Uterus (tissue), 4 donors: ENCODE results near the gene TSC22D2. TPM values are rescaled to one million over a fixed set of nuclear protein-coding genes. Genes with fewer than 3 reads are reported as not detected.

Source experiments
- DNase-seq, 2 donors: peaks; one replicate each; pipeline ENCODE4 v3.0.0-alpha.2; 2019 to 2020
- H3K27ac ChIP-seq, 2 donors: fragments of 200-600 bp; sonication (generic); 1 replicate in 1 of 2; 2 replicates in 1 of 2; pipeline ENCODE4 v1.5.1; 2016 to 2018
- H3K27me3 ChIP-seq, 2 donors: fragments of 200-600 bp; sonication (generic); one replicate each; pipeline ENCODE4 v1.5.1; 2018 to 2019; ENCODE audit warnings: control low read depth in 1 of 2
- H3K36me3 ChIP-seq, 2 donors: fragments of 200-600 bp; sonication (generic); one replicate each; pipeline ENCODE4 v1.5.1; 2019; ENCODE audit warnings: control low read depth in 1 of 2
- H3K4me1 ChIP-seq, 2 donors: fragments of 200-600 bp; sonication (generic); one replicate each; pipeline ENCODE4 v1.5.1; 2018 to 2019; ENCODE audit warnings: control low read depth in 1 of 2
- H3K4me3 ChIP-seq, 2 donors: fragments of 200-600 bp; sonication (generic); 1 replicate in 1 of 2; 2 replicates in 1 of 2; pipeline ENCODE4 v1.5.1; 2018 to 2019; ENCODE audit warnings: mild to moderate bottlenecking in 1 of 2
- H3K9me3 ChIP-seq, 2 donors: fragments of 200-600 bp; sonication (generic); one replicate each; pipeline ENCODE4 v1.5.1; 2019; ENCODE audit warnings: control low read depth in 1 of 2
- POLR2A ChIP-seq, 2 donors: fragments of 450-650 bp; IDR thresholded peaks; one replicate each; pipeline ENCODE4 v1.6.1; 2016; ENCODE audit warnings: antibody characterized with exemption in 2 of 2, mild to moderate bottlenecking in 1 of 2, moderate library complexity in 1 of 2
- intact Hi-C: fragments of 100-400 bp; cut with DNase I; formaldehyde crosslinking; loops from one replicate; pipeline ENCODE4 v1.15.1; 2023; ENCODE audit warnings: low total_unique reads
- total RNA-seq, 4 donors: library from RNA; depleted of rRNA in 3 of 4; stranded (reverse); fragments of >200 nt in 3 of 4; gene quantifications; one replicate each; pipeline versions ENCODE4 v1.1.0 to v1.2.4, GENCODE V29; 2014 to 2023
- TF ChIP-seq, protein P1 (sequence below), 4 experiments: fragments of 200-600 bp in 2 of 4; fragments of 450-650 bp in 2 of 4; sonication (generic) in 2 of 4; IDR thresholded peaks; one replicate each; pipeline ENCODE4 v1.5.1; 2016 to 2019; ENCODE audit warnings: antibody characterized with exemption in 4 of 4, mild to moderate bottlenecking in 2 of 4, moderate library complexity in 1 of 4
- donor health status: DM: yes; HTN: yes; CAD: no.

Gene TSC22D2
- total RNA-seq, 4 donors from 2014 or later = 11.8 to 60.5 (median 23.6) TPM

DNA sequence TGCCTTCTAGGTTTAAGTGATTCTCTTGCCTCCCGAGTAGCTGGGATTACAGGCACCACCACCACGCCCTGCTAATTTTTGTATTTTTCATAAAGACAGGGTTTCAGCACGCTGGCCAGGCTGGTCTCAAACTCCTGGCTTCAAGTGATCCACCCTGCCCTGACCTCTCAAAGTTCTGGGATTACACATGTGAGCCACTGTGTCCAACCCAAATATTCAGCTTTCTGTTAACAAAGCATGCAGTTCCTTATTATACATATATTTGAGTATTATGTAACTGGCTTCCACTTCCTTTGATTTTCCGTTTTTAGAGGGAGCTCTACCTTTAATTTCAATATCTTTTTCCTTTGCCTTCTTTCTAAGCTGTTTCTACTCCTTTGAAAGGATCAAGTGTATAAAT is 26.1 kb downstream of the TSC22D2 start:
- intact Hi-C loops = no loop called here
- H3K9me3 ChIP-seq = no peaks in the 10 kb centered on the region
- DNase-seq = no peak
- H3K36me3 ChIP-seq = no peaks in the 10 kb centered on the region
- no peaks in the 10 kb centered on the region for H3K27me3 ChIP-seq
- no peak overlapping the region for H3K27ac ChIP-seq
- TF ChIP-seq POLR2A (IDR thresholded peaks at IDR 0.05) = no peak
- TF ChIP-seq, protein P1, sequence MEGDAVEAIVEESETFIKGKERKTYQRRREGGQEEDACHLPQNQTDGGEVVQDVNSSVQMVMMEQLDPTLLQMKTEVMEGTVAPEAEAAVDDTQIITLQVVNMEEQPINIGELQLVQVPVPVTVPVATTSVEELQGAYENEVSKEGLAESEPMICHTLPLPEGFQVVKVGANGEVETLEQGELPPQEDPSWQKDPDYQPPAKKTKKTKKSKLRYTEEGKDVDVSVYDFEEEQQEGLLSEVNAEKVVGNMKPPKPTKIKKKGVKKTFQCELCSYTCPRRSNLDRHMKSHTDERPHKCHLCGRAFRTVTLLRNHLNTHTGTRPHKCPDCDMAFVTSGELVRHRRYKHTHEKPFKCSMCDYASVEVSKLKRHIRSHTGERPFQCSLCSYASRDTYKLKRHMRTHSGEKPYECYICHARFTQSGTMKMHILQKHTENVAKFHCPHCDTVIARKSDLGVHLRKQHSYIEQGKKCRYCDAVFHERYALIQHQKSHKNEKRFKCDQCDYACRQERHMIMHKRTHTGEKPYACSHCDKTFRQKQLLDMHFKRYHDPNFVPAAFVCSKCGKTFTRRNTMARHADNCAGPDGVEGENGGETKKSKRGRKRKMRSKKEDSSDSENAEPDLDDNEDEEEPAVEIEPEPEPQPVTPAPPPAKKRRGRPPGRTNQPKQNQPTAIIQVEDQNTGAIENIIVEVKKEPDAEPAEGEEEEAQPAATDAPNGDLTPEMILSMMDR (IDR thresholded peaks at IDR 0.05) = no peak
- no peak overlapping the region for H3K4me3 ChIP-seq
- H3K4me1 ChIP-seq = peaks cover 0 to 5% of the 10 kb centered on the region in 2 donors

DNA sequence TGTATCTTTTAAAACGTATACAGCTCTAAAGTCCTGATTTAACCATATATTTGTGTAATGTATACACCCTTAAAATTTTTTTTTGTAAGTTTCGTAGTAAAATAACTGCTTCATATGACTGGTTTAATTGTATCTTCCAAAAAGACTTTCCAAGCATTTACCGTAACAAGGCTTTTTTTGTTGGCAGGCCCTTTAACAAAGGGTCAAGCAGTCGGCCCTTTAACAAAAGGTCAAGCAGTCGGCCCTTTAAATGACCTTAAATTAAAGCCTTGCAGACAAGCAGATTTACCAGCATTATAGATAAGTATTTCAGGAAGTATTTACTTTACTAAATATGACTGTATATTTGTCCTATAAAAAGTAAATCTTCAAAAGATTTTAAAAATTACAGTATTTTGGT is 28.1 kb downstream of the TSC22D2 start:
- intact Hi-C loops = no loop called here
- no peak overlapping the region for H3K4me3 ChIP-seq
- H3K36me3 ChIP-seq = no peaks in the 10 kb centered on the region
- no peaks in the 10 kb centered on the region for H3K27me3 ChIP-seq
- peaks cover 0 to 5% of the 10 kb centered on the region in 2 donors for H3K4me1 ChIP-seq
- TF ChIP-seq, protein P1 (IDR thresholded peaks at IDR 0.05) = no peak
- TF ChIP-seq POLR2A (IDR thresholded peaks at IDR 0.05) = no peak
- no peak overlapping the region for H3K27ac ChIP-seq
- H3K9me3 ChIP-seq = no peaks in the 10 kb centered on the region
- no peak for DNase-seq

DNA sequence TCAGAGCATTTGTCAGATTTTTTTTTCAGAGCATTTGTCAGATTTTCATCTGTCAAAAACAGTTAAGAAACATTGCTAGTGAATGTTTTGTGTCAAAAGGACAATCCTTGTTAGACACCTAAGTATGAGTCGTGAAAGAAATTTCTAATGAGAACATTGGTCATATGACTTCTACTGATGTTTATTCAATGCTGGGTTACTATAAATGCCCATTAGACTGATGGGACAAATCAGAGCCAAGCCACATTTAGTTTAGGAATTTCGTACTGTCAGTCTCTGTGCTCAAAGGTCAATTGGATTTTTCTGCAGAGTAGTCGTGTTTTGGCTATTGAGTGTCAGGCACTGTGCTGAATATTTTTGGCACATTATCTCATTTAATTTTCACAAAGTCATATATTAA is 31.6 kb downstream of the TSC22D2 start:
- H3K36me3 ChIP-seq = no peaks in the 10 kb centered on the region
- H3K27ac ChIP-seq = no peak overlapping the region
- H3K4me3 ChIP-seq = no peak overlapping the region
- peaks cover 0 to 4% of the 10 kb centered on the region in 2 donors for H3K4me1 ChIP-seq
- no peak for DNase-seq
- no peak for TF ChIP-seq POLR2A (IDR thresholded peaks at IDR 0.05)
- TF ChIP-seq, protein P1 (IDR thresholded peaks at IDR 0.05) = no peak
- H3K9me3 ChIP-seq = no peaks in the 10 kb centered on the region
- H3K27me3 ChIP-seq = no peaks in the 10 kb centered on the region
- intact Hi-C loops = no loop called here

DNA sequence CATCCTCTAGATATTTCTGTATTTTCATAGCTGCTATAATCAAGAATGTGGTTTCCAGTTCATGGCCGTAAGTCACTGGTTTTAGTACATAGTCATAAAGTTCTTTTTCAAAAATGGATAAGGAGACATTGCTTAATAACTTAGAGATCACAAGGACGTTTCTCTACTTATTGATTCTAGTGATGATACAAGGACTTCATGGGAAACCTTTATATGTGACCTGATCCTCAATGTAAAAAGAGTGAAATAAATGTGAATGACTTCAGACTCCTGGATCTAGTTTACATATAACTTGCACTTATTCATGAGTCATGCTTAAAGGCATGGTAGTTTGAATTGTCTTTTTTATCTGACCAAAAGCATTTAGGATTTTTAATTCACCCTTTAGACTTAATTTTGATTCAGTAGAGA is 35.2 kb downstream of the TSC22D2 start:
- H3K9me3 ChIP-seq = no peaks in the 10 kb centered on the region
- no peaks in the 10 kb centered on the region for H3K27me3 ChIP-seq
- no peak for TF ChIP-seq POLR2A (IDR thresholded peaks at IDR 0.05)
- TF ChIP-seq, protein P1 (IDR thresholded peaks at IDR 0.05) = no peak
- no peak for DNase-seq
- H3K4me3 ChIP-seq = no peak overlapping the region
- intact Hi-C loops = no loop called here
- H3K36me3 ChIP-seq = no peaks in the 10 kb centered on the region
- H3K4me1 ChIP-seq = peaks cover 0 to 13% of the 10 kb centered on the region in 2 donors
- no peak overlapping the region for H3K27ac ChIP-seq

DNA sequence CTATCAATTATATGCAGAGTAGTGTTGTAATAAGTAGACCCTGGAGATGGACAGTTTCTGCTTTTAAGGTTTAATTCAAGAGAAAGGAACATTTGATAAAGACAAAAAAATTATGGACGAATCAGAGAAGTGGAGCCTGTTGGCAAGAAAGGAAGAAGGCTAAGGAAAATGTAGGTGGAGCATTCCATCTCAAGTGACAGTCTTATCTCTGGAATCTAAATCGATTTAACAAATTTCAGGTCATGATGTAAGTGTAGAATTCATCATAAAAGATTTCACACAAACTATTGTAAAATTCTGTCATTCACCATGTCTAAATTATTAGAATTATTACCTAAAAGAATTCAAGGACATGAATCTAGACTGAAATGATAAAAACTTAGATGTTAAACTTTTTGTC is 36.3 kb downstream of the TSC22D2 start:
- no peaks in the 10 kb centered on the region for H3K36me3 ChIP-seq
- no peak for TF ChIP-seq POLR2A (IDR thresholded peaks at IDR 0.05)
- TF ChIP-seq, protein P1 (IDR thresholded peaks at IDR 0.05) = no peak
- no peaks in the 10 kb centered on the region for H3K9me3 ChIP-seq
- intact Hi-C loops = no loop called here
- H3K27me3 ChIP-seq = no peaks in the 10 kb centered on the region
- peaks cover 0 to 20% of the 10 kb centered on the region in 2 donors for H3K4me1 ChIP-seq
- no peak overlapping the region for H3K27ac ChIP-seq
- no peak for DNase-seq
- no peak overlapping the region for H3K4me3 ChIP-seq
